GM19043 (cell line): ENCODE measurements around the gene TTC9.
A peak's percentile ranks its signal among the peaks of the same experiment; 100 is the strongest.
"Not testable (repeated sequence)": the region's sequence is repeated elsewhere in the genome, so short reads cannot be mapped to it uniquely, and the experiment has no call there.

Source experiments
- ATAC-seq: cut with Tn5 transposase; IDR thresholded peaks from one replicate; pipeline ENCODE4 v1.9.1; 2021; ENCODE audit warnings: low read depth; ENCODE audit not compliant: unreplicated experiment

Gene TTC9

GRCh38 chr14:70671652-70672644, 30.2 kb downstream of the TTC9 start:
- ATAC-seq = no peak

- ATAC-seq = no peak
Measured at GRCh38 chr14:70677341-70677740, 35.6 kb downstream of the TTC9 start.

GRCh38 chr14:70680748-70681147, 39.0 kb downstream of the TTC9 start:
- ATAC-seq = no peak

GRCh38 chr14:70683983-70684382, 42.3 kb downstream of the TTC9 start:
- no peak for ATAC-seq

- ATAC-seq = no peak
Measured at GRCh38 chr14:70685474-70686197, 43.9 kb downstream of the TTC9 start.

GRCh38 chr14:70692210-70692609, 50.5 kb downstream of the TTC9 start:
- no peak for ATAC-seq

GRCh38 chr14:70696026-70696425, 54.3 kb downstream of the TTC9 start:
- no peak for ATAC-seq

GRCh38 chr14:70697701-70698100, 56.0 kb downstream of the TTC9 start:
- no peak for ATAC-seq

- ATAC-seq = no peak
Measured at GRCh38 chr14:70698288-70698687, 56.6 kb downstream of the TTC9 start.

- no peak for ATAC-seq
Measured at GRCh38 chr14:70699646-70700045, 57.9 kb downstream of the TTC9 start.

- ATAC-seq = no peak
Measured at GRCh38 chr14:70700955-70701585, 59.4 kb downstream of the TTC9 start.

- ATAC-seq = no peak
Measured at GRCh38 chr14:70701610-70702009, 59.9 kb downstream of the TTC9 start.

- ATAC-seq = no peak
Measured at GRCh38 chr14:70702161-70702560, 60.4 kb downstream of the TTC9 start.

GRCh38 chr14:70703621-70704168, 62.0 kb downstream of the TTC9 start:
- ATAC-seq = not testable (repeated sequence)

- ATAC-seq = no peak
Measured at GRCh38 chr14:70704960-70705359, 63.2 kb downstream of the TTC9 start.

GRCh38 chr14:70706177-70706576, 64.5 kb downstream of the TTC9 start:
- no peak for ATAC-seq

- ATAC-seq = peak; percentile 71
Measured at GRCh38 chr14:70707138-70708038, 65.7 kb downstream of the TTC9 start.

- ATAC-seq = no peak
Measured at GRCh38 chr14:70708717-70709570, 67.2 kb downstream of the TTC9 start.
